Vagina (tissue), 2 donors: ENCODE data around the gene KPTN. TPM values are rescaled to one million over a fixed set of nuclear protein-coding genes. Genes with fewer than 3 reads are reported as not detected.
A peak's percentile ranks its signal among the peaks of the same experiment; 100 is the strongest.

Source experiments
- DNase-seq, 2 donors: peaks; one replicate each; pipeline ENCODE4 v3.0.0-alpha.2; 2017; ENCODE audit errors: extremely low spot score in 2 of 2
- H3K27ac ChIP-seq: fragments of 200-600 bp; sonication (generic); one replicate; pipeline ENCODE4 v1.5.1; 2019
- H3K27me3 ChIP-seq: fragments of 200-600 bp; sonication (generic); one replicate; pipeline ENCODE4 v1.5.1; 2019
- H3K36me3 ChIP-seq, 2 donors: fragments of 200-600 bp; sonication (generic); one replicate each; pipeline ENCODE4 v1.5.1; 2017 to 2019
- H3K4me1 ChIP-seq: fragments of 200-600 bp; sonication (generic); one replicate; pipeline ENCODE4 v1.5.1; 2019
- H3K4me3 ChIP-seq, 2 donors: fragments of 200-600 bp; sonication (generic); 1 replicate in 1 of 2; 2 replicates in 1 of 2; pipeline ENCODE4 v1.5.1; 2016 to 2019
- H3K9me3 ChIP-seq: fragments of 200-600 bp; sonication (generic); one replicate; pipeline ENCODE4 v1.5.1; 2019
- CTCF ChIP-seq, 3 experiments: fragments of 450-650 bp in 2 of 3; fragments of 200-600 bp in 1 of 3; sonication (generic) in 1 of 3; IDR thresholded peaks; one replicate each; pipeline ENCODE4 v1.5.1; 2017 to 2019; ENCODE audit warnings: antibody characterized with exemption in 3 of 3, mild to moderate bottlenecking in 2 of 3, moderate library complexity in 2 of 3
- POLR2A ChIP-seq, 2 donors: fragments of 450-650 bp; IDR thresholded peaks; one replicate each; pipeline ENCODE4 v1.6.1; 2017; ENCODE audit warnings: antibody characterized with exemption in 2 of 2, mild to moderate bottlenecking in 2 of 2, moderate library complexity in 2 of 2
- POLR2AphosphoS5 ChIP-seq, 2 donors: sonication (generic); formaldehyde crosslinking; IDR thresholded peaks; one replicate each; pipeline ENCODE4 v1.9.0; 2017; ENCODE audit warnings: antibody characterized with exemption in 2 of 2, mild to moderate bottlenecking in 2 of 2, low read depth in 1 of 2; ENCODE audit not compliant: insufficient read depth in 1 of 2
- intact Hi-C: fragments of 100-400 bp; cut with DNase I; formaldehyde crosslinking; loops from one replicate; pipeline ENCODE4 v1.15.1; 2023
- total RNA-seq: library from RNA; depleted of rRNA; stranded (reverse); fragments of >200 nt; gene quantifications from one replicate; pipeline ENCODE4 v1.2.3, GENCODE V29; 2016

Gene KPTN
- total RNA-seq, 1 donor from 2014 or later = 9.6 TPM

GRCh38 chr19:47456721-47457474 is 27.1 kb downstream of the KPTN start:
- Histone ChIP-seq H3K9me3 (peaks cover 10% of the 10 kb centered on the region), H3K36me3 (no peaks in the 10 kb centered on the region), H3K4me3 (peak overlapping the region in 1 of 2 donors; percentile 6), H3K4me1 (peaks cover 8% of the 10 kb centered on the region), H3K27ac (no peak overlapping the region), H3K27me3 (peaks cover 10% of the 10 kb centered on the region)
- TF ChIP-seq POLR2A (IDR thresholded peaks at IDR 0.05) = no peak
- no peak for TF ChIP-seq CTCF (IDR thresholded peaks at IDR 0.05)
- TF ChIP-seq POLR2AphosphoS5 (IDR thresholded peaks at IDR 0.05; ENCODE audit: insufficient read depth in 1 of 2, low read depth in 1 of 2) = no peak
- intact Hi-C loops = no loop called here
- DNase-seq = no peak

- no peak for DNase-seq
- Histone ChIP-seq H3K4me1 (peaks cover 24% of the 10 kb centered on the region), H3K9me3 (peaks cover 3% of the 10 kb centered on the region), H3K4me3 (no peak overlapping the region), H3K36me3 (no peaks in the 10 kb centered on the region), H3K27ac (no peak overlapping the region), H3K27me3 (peaks cover 7% of the 10 kb centered on the region)
- no peak for TF ChIP-seq CTCF (IDR thresholded peaks at IDR 0.05)
- TF ChIP-seq POLR2AphosphoS5 (IDR thresholded peaks at IDR 0.05; ENCODE audit: insufficient read depth in 1 of 2, low read depth in 1 of 2) = no peak
- no peak for TF ChIP-seq POLR2A (IDR thresholded peaks at IDR 0.05)
- intact Hi-C loops = no loop called here
These were observed 33.5 kb downstream of the KPTN start for GRCh38 chr19:47450478-47450877.

GRCh38 chr19:47448360-47448727 is 35.7 kb downstream of the KPTN start:
- Histone ChIP-seq H3K27me3 (peaks cover 11% of the 10 kb centered on the region), H3K27ac (no peak overlapping the region), H3K4me3 (no peak overlapping the region), H3K36me3 (no peaks in the 10 kb centered on the region), H3K4me1 (peaks cover 26% of the 10 kb centered on the region), H3K9me3 (no peaks in the 10 kb centered on the region)
- intact Hi-C loops = loop anchor here (10.0 kb wide), 1 partner anchor 226 kb away; no protein-coding TSS in a partner anchor
- no peak for TF ChIP-seq POLR2AphosphoS5 (IDR thresholded peaks at IDR 0.05; ENCODE audit: insufficient read depth in 1 of 2, low read depth in 1 of 2)
- no peak for DNase-seq

GRCh38 chr19:47447470-47448359 is 36.3 kb downstream of the KPTN start:
- Histone ChIP-seq H3K4me1 (peaks cover 26% of the 10 kb centered on the region), H3K36me3 (no peaks in the 10 kb centered on the region), H3K4me3 (peak overlapping the region in 1 of 2 donors; percentile 25), H3K27me3 (peaks cover 11% of the 10 kb centered on the region), H3K9me3 (no peaks in the 10 kb centered on the region), H3K27ac (no peak overlapping the region)
- no peak for DNase-seq
- intact Hi-C loops = loop anchor here (10.0 kb wide), 1 partner anchor 227 kb away; no protein-coding TSS in a partner anchor
- TF ChIP-seq POLR2A (IDR thresholded peaks at IDR 0.05) = no peak
- no peak for TF ChIP-seq CTCF (IDR thresholded peaks at IDR 0.05)
- TF ChIP-seq POLR2AphosphoS5 (IDR thresholded peaks at IDR 0.05; ENCODE audit: insufficient read depth in 1 of 2, low read depth in 1 of 2) = no peak

- TF ChIP-seq CTCF (IDR thresholded peaks at IDR 0.05) (no peak), POLR2A (IDR thresholded peaks at IDR 0.05) (no peak), POLR2AphosphoS5 (IDR thresholded peaks at IDR 0.05; ENCODE audit: insufficient read depth in 1 of 2, low read depth in 1 of 2) (no peak)
- intact Hi-C loops = loop anchor here (10.0 kb wide), 1 partner anchor 228 kb away; no protein-coding TSS in a partner anchor
- H3K36me3 ChIP-seq = no peaks in the 10 kb centered on the region
- H3K27me3 ChIP-seq = peaks cover 11% of the 10 kb centered on the region
- H3K9me3 ChIP-seq = no peaks in the 10 kb centered on the region
- H3K4me3 ChIP-seq = no peak overlapping the region
- H3K27ac ChIP-seq = no peak overlapping the region
- no peak for DNase-seq
- peaks cover 26% of the 10 kb centered on the region for H3K4me1 ChIP-seq
These were observed 37.2 kb downstream of the KPTN start for GRCh38 chr19:47446534-47447469.
